Adrenal gland (tissue), 19 donors: ENCODE results near the gene PLK4. TPM values are rescaled to one million over a fixed set of nuclear protein-coding genes. Genes with fewer than 3 reads are reported as not detected.

Source experiments
- DNase-seq, 7 donors: peaks; one replicate each; pipeline ENCODE4 v3.0.0-alpha.2; 2019 to 2020
- H3K27ac ChIP-seq, 5 donors: fragments of 200-600 bp; sonication (generic) in 4 of 5; 1 replicate in 3 of 5; 2 replicates in 2 of 5; pipeline versions ENCODE4 v1.5.1 to v1.8.0; 2016 to 2020; ENCODE audit warnings: mild to moderate bottlenecking in 1 of 5
- H3K27me3 ChIP-seq: fragments of 200-600 bp; 2 replicates; pipeline ENCODE4 v1.8.0; 2021
- H3K36me3 ChIP-seq, 2 donors: fragments of 200-600 bp; replicated peaks in 1 of 2; 1 replicate in 1 of 2; 2 replicates in 1 of 2; pipeline versions ENCODE4 v1.5.1 to v1.8.0; 2018 to 2022
- H3K4me1 ChIP-seq, 2 donors: fragments of 200-600 bp; replicated peaks in 1 of 2; 1 replicate in 1 of 2; 2 replicates in 1 of 2; pipeline versions ENCODE4 v1.5.1 to v1.8.0; 2018 to 2021
- H3K4me3 ChIP-seq, 4 donors: fragments of 200-600 bp; sonication (generic) in 3 of 4; one replicate each; pipeline ENCODE4 v1.5.1; 2016 to 2018
- H3K9me3 ChIP-seq, 3 donors: fragments of 200-600 bp; sonication (generic) in 1 of 3; replicated peaks in 1 of 3; 1 replicate in 2 of 3; 2 replicates in 1 of 3; pipeline versions ENCODE4 v1.5.1 to v1.8.0; 2016 to 2021
- CTCF ChIP-seq, 6 experiments: fragments of 450-650 bp in 4 of 6; fragments of 200-600 bp in 2 of 6; sonication (generic) in 1 of 6; IDR thresholded peaks; 1 replicate in 5 of 6; 2 replicates in 1 of 6; pipeline versions ENCODE4 v1.5.1 to v1.8.0; 2016 to 2021; ENCODE audit warnings: antibody characterized with exemption in 6 of 6, mild to moderate bottlenecking in 2 of 6, moderate library complexity in 1 of 6
- POLR2A ChIP-seq, 2 donors: fragments of 450-650 bp; IDR thresholded peaks; one replicate each; pipeline ENCODE4 v1.6.1; 2017; ENCODE audit warnings: antibody characterized with exemption in 2 of 2, mild to moderate bottlenecking in 2 of 2, moderate library complexity in 1 of 2
- WGBS, 4 donors: extraction: QIAGEN DNeasy Blood & Tissue Kit in 2 of 4; methylation state at CpG; one replicate each; pipeline versions ENCODE4 v1.1.5 to v1.1.7; 2013 to 2017; 5-methylcytosine and 5-hydroxymethylcytosine counted together
- intact Hi-C, 2 donors: fragments of 100-400 bp; cut with DNase I; formaldehyde crosslinking; loops; one replicate each; pipeline versions ENCODE4 v1.14.1 to v1.15.0; 2022 to 2023
- long read RNA-seq, 10 donors: library from polyadenylated mRNA in 3 of 10; unstranded in 2 of 10; stranded (forward) in 1 of 10; transcript quantifications; one replicate each; pipeline ENCODE4 v2.0.0 and lab custom pipeline, GENCODE V29; 2021 to 2026
- polyA plus RNA-seq, 3 donors: library from polyadenylated mRNA; stranded (reverse); fragments of 200-250 nt in 2 of 3; fragments of 350-450 nt in 1 of 3; fragmentation: Illumina TruSeq in 1 of 3; extraction: RNeasy Lipid Tissue Mini Kit (QIAGEN cat#74804) in 1 of 3; gene quantifications; one replicate each; pipeline ENCODE4 v1.2.3, GENCODE V29; 2013 to 2014
- total RNA-seq, 9 donors: library from RNA; depleted of rRNA in 4 of 9; stranded (reverse); fragments of >200 nt in 4 of 9; fragments of 120-200 nt in 1 of 9; fragmentation: NEBNext Ultra II Directional in 1 of 9; extraction: Animal tissue kit (Norgen Biotek cat#: 25700) in 1 of 9; gene quantifications; one replicate each; pipeline versions ENCODE4 v1.1.0 to v1.2.4, GENCODE V29; 2013 to 2023
- donor health status: healthy with polysubstance abuse.
- donor health status: Bipolar disorder and iron deficiency.
- donor health status: DM: yes; HTN: yes; CAD: no.
- donor health status: DM: no; HTN: no; CAD: no.
- donor health status: DM: no; HTN: no; CAD: no.
- donor health status: DM: yes; HTN: yes; CAD: no.

Gene PLK4
- total RNA-seq (10 to 100 TPM in 1 of 9 donors, 1 to 10 TPM in 7, under 1 TPM in 1; 0.83 to 12.9 (median 2.6) TPM), polyA plus RNA-seq (1 to 10 TPM in 2 of 3 donors, under 1 TPM in 1; 0.64 to 2.9 (median 1.1) TPM)
- long read RNA-seq, donor 1: 0 reads
- long read RNA-seq, donor 2, partial matches to known transcripts: 0 of 1 reads
- long read RNA-seq, donor 2, other reads (novel, unspliced or antisense): 0 of 1 reads
- long read RNA-seq, donor 3: 0 reads
- long read RNA-seq, donor 4: 0 reads
- long read RNA-seq, donor 5, partial matches to known transcripts: 0 of 2 reads
- long read RNA-seq, donor 5, other reads (novel, unspliced or antisense): 1 of 2 reads
- long read RNA-seq, donor 6: 0 reads
- long read RNA-seq, donor 7: 0 reads
- long read RNA-seq, donor 8, partial matches to known transcripts: 0 of 4 reads
- long read RNA-seq, donor 8, other reads (novel, unspliced or antisense): 0 of 4 reads
- long read RNA-seq, donor 9, partial matches to known transcripts: 0 of 1 reads
- long read RNA-seq, donor 9, other reads (novel, unspliced or antisense): 0 of 1 reads
- long read RNA-seq, donor 10: 0 reads

- intact Hi-C loops: no loop called here
- DNase-seq: peak; percentile 96 to 98 (median 97)
- Histone ChIP-seq H3K9me3 (no peaks in the 10 kb centered on the region), H3K27ac (peak within 1 kb of the TSS; percentile 52 to 88 (median 76)), H3K36me3 (no peaks in the 10 kb centered on the region), H3K4me1 (peaks cover 0 to 14% of the 10 kb centered on the region in 2 donors), H3K4me3 (peak within 1 kb of the TSS; percentile 63 to 95 (median 77)), H3K27me3 (no peaks in the 10 kb centered on the region)
- WGBS, 4 donors: 0 to 1% (median 0%) methylated on average over 21 to 70 of the region's 70 CpGs
- TF ChIP-seq POLR2A (IDR thresholded peaks at IDR 0.05) (peak; percentile 44 to 93), CTCF (IDR thresholded peaks at IDR 0.05) (no peak)
Observed at GRCh38 chr4:127880763-127881562, at the start of gene PLK4. Gene PLK4, plus strand, starts transcription at chr4:127880893. Its CDS starts 242 bp downstream, at chr4:127881135.

GRCh38 chr4:127832585-127832984 is 48.1 kb upstream of the PLK4 start:
- intact Hi-C loops: no loop called here
- no peak for TF ChIP-seq CTCF (IDR thresholded peaks at IDR 0.05)
- no peak for TF ChIP-seq POLR2A (IDR thresholded peaks at IDR 0.05)
- Histone ChIP-seq H3K4me3 (no peak overlapping the region), H3K4me1 (no peaks in the 10 kb centered on the region), H3K36me3 (no peaks in the 10 kb centered on the region), H3K27ac (no peak overlapping the region), H3K27me3 (no peaks in the 10 kb centered on the region), H3K9me3 (no peaks in the 10 kb centered on the region)
- WGBS, 4 donors: 82 to 88% (median 86%) methylated on average over 4 of the region's 4 CpGs
- no peak for DNase-seq

GRCh38 chr4:127843704-127844600 is 36.7 kb upstream of the PLK4 start:
- no peak overlapping the region for H3K4me3 ChIP-seq
- H3K27me3 ChIP-seq: no peaks in the 10 kb centered on the region
- intact Hi-C loops: no loop called here
- DNase-seq: no peak
- 92 to 96% (median 93%) methylated on average over 12 of the region's 12 CpGs for WGBS, 4 donors
- H3K9me3 ChIP-seq: peaks cover 0 to 6% (median 0%) of the 10 kb centered on the region in 3 donors
- TF ChIP-seq POLR2A (IDR thresholded peaks at IDR 0.05) (no peak), CTCF (IDR thresholded peaks at IDR 0.05) (no peak)
- H3K27ac ChIP-seq: no peak overlapping the region
- H3K36me3 ChIP-seq: no peaks in the 10 kb centered on the region
- no peaks in the 10 kb centered on the region for H3K4me1 ChIP-seq
